HUDEP-2 (cell line): ENCODE data around the gene PRKAR1B.

ENCODE experiments used
- DNase-seq, 76 experiments: peaks; one replicate each; lab custom pipeline; 2025; ENCODE audit not compliant: unreplicated experiment in 76 of 76; lab: John Stamatoyannopoulos, UW

Gene PRKAR1B

GRCh38 chr7:698515-699475 lies 28.3 kb downstream of the PRKAR1B start:
- peak in 74 of 76 experiments; percentile 14 to 83 (median 61) for DNase-seq

DNA sequence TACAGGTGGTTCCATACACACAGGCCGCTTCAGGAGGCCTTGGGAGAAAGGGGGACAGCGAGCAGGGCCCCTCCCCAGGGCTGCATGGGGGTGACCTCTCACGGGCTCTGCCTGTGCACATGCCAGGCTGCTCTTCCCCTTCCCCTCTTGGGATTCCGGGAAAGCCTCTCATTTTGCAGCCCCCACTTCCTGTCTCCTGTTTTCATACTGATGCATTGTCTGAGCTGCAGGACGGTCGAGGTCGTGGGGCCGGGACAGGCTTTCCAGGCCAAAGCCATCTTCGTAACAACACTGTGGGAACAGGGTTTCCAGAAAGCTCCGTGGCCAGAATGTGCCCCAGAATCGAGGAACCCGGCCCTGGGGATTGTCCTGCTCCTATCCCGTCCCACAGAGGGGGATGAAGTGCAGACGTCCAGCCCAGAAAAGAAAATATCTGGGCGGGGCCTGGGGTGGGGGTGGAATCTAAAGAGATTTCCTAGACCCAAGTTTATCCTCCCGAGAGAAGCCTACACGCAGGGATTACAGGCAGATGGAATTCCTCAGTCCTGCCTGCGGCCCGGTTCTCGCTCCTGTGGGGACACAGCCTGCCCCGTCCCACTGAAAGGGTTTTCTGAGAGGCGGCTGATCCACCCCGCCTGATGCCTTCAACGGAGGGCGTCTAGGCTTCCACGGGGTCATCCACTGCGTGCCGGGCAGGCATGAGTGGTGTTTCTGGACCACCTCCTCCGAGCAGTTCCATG lies 30.1 kb downstream of the PRKAR1B start:
- no peak for DNase-seq

DNA sequence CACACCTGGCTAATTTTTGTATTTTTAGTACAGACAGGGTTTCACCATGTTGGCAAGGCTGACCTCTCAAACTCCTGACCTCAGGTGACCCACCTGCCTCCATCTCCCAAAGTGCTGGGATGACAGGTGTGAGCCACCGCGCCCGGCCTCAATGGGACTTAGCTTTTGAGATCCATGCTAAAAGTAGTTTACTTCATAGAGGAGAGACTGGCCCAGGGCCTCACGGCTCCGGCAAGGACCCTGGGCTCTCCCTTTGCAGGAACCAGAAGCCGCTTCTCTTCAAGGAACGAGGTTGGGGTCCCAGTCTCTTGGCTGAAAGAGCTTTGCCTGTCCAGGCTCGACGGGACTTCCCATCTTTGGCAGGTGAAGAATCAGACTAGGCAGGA lies 30.7 kb downstream of the PRKAR1B start:
- no peak for DNase-seq

DNA sequence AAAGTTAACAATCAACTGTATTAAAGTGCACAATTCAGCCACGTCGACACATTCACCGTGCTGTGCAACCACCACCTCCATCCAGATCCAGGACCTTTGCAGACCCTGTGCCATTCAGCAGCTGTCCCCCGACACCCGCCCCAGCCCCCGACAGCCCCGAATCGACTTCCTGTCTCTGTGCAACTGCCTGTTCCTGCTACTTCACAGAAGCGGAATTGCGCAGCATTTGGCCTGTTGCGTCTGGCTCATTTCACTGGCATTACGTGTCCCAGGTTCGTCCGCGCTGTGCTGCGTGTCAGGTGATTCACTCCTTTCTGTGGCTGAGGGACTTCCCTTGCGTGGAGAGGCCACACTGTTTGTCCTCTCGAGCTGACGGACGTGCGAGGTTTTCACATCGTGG lies 33.8 kb downstream of the PRKAR1B start:
- no peak for DNase-seq

GRCh38 chr7:691361-692045 lies 35.6 kb downstream of the PRKAR1B start:
- no peak for DNase-seq

DNA sequence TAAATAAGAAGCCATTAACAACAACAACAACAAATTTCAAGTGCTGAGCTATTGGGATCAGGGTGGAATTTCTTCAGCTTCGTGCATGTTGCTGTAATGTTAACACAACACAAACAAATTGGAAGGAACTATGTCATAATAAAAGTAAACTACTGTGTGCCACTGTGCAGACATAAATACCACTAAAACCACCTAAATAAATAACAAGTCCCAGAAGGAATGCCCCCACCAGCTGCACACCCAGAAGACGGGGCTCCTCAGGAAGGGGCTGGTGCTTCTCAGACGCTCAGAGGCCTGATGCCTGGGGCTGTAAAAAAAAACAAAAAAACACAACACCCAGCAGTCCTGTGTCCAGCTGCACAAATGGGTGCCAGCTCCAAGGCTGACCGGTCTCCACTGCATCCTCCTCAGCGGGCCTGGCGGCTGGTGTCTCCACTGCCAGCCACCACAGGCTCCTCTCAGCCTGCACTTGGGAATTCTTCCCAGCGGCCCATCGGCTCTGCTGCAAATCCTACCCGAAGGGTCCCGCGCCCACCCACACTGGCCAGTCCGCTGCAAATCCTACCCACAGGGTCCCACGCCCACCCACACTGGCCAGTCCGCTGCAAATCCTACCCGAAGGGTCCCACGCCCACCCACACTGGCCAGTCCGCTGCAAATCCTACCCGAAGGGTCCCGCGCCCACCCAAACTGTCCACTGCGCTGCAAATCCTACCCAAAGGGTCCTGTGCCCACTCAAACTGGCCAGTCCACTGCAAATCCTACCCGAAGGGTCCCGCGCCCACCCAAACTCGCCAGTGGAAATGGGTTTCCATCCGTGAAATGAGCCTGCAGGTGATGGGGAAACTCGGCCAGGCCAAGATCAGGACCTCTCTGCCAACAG lies 36.4 kb downstream of the PRKAR1B start:
- no peak for DNase-seq

DNA sequence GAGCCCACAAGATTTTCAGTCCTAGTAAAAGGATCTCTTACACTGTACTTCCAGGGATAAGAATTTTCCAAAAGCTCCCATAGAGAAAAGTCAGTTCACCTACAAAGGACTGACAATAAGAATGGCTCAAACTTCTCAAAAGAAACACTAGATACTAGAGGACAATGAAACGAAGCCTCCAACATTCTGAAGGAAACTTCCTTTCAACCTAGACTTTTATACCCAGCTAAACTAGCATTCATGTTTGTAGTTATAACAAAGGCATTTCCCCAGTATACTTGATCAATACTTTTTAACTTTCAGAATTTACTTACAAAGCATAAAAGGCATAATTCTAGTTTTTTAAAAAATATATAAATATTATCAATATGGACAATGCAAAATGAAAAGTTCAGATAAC lies 41.5 kb downstream of the PRKAR1B start:
- DNase-seq, result no peak

- no peak for DNase-seq
Measured at GRCh38 chr7:684416-684815, 42.7 kb downstream of the PRKAR1B start.

DNA sequence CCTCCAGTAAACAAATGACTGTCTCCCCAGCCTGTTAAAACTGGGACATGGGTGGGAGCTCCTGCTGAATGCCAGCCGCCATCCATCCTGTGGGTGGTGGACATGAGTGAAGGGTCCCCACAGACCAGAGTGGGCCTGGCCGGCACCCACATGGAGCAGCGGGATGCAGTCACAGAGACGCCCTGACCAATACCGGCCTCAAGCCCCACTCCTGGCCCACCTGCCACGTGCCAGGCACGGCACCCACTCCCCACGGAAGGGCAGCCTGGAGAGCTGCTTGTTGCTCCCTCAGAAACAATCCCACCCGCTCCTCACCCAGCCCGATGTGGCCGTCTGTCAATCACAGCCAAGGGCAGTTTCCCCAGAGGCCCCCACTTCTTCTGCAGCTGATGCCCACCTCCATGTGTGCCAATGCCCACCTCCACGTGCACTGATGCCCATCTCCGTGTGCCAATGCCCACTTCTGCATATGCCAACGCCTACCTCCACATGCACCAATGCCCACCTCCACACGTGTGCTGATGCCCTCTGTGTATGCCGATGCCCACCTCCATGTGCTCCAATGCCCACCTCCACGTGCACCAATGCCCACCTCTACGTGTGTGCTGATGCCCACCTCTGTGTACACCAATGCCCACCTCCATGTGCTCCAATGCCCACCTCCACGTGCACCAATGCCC lies 43.4 kb downstream of the PRKAR1B start:
- DNase-seq, result no peak

GRCh38 chr7:682810-683209 lies 44.3 kb downstream of the PRKAR1B start:
- DNase-seq, result no peak

- no peak for DNase-seq
Measured at GRCh38 chr7:681551-682307, 45.4 kb downstream of the PRKAR1B start.

DNA sequence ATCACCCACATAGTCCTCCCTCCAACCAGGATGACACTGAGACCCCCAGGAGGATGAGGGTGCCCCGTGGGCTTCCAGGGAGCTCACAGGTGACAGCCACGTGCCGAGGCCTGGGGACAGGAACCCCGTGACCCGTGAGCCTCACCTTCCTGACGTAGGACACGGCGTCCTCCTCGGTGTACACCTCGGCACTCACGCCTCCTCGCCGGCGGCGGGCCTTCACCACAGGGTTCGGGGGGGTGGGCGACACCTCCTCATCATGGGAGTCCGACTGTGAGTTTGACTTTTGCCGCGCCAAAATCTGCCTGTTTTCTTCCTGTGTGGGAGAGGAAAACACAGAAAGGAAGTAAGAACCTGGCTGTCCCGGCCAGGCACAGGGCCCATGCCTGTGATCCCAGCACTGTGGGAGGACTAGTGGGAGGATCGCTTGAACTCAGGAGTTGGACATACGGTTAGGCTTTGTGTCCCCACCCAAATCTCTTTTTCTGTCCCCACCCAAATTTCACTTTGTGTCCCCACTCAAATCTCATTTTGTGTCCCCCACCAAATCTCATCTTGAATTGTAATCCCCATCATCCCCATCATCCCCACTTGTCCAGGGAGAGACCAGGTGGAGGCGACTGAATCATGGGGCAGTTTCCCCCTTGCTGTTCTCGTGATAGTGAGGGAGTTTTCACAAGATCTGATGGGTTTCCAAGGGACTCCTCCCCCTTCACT lies 46.5 kb downstream of the PRKAR1B start:
- DNase-seq, result no peak

DNA sequence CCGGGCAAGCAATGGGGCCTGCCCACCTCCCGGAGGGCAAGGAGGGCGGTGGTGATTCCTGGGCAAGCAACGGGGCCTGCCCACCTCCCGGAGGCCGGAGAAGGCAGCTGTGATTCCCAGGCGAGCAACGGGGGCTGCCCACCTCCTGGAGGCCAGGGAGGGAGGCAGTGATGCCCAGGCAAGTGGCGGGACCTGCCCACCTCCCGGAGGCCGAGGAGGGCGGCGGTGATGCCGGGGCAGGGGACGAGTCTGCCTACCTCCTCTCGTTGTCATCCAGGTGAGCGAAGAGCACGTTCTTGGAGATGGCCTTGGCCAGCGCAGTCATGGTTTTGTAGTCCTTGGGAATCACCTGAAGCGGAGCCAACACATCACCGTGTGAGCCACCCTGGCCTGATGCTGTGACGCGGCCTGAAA lies 50.1 kb downstream of the PRKAR1B start:
- DNase-seq, result no peak

DNA sequence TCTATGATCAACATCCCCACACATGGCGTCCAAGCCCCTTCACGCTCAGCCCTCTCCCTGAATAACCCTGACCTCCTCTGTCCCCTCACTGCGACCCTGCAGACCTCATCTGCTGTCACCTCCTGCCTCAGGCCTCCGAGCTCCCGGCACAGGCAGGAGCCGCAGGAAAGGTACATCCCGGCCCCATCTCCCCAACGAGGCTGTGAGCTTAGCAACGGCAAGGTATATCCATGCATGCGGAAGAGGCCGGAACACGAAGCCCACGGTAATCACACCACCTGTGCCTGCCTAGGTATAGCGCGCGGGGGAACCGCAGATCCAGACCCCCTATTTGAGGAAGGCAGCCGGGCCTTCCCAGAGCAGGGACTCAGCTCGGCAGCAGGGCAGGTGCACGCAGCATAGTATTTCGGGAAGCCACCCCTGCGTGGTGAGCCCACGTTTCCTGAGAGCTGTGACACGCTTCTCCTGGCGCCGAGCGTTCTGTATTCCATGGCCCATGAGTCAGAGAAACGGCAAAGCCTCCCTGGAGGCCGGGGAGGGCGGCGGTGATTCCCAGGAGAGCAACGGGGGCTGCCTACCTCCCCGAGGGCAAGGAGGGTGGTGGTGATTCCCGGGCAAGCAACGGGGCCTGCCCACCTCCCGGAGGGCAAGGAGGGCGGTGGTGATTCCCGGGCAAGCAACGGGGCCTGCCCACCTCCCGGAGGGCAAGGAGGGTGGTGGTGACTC lies 50.7 kb downstream of the PRKAR1B start:
- no peak for DNase-seq

- DNase-seq, result no peak
Measured at GRCh38 chr7:674454-675410, 52.3 kb downstream of the PRKAR1B start.

DNA sequence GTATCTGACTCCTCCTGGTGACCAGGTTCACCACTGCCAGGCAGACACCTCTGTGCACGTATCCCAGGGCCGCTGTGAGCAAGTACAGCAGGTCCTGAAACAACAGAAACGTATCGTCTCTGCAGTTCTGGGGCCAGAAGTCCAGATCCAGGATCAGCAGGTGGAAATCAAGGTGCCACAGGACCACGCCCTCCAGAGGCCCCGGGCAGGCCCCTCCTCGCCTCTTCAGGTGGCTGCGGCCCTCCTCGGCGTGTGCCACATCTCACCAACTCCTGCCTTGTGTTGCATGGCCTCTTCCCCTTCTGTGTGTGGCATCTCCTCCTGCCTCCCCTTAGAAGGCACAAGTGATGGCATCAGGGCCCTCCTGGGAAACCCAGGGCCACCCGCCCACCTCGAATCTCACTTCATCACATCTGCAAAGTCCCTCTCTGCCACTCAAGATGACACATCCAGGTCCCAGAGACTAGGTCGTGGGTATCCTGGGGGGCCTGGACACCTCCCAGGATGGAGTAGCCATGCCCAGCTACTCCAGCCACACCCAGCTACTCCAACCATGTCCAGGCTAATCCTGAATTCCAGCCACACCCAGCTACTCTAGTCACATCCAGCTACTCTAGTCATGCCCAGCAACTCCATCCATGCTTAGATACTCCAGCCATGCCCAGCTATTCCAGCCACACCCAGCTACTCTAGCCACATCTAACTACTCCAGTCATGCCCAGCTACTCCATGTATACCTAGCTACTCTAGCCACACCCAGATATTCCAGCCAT lies 53.2 kb downstream of the PRKAR1B start:
- no peak for DNase-seq
